PC-9 (cell line): Measurements from ENCODE around the gene MCEMP1. TPM values are rescaled to one million over a fixed set of nuclear protein-coding genes. Genes with fewer than 3 reads are reported as not detected.

Experiments used
- BruUV-seq: library from RNA; stranded (reverse); fragments of 400-500 nt; replicated peaks from 2 replicates; lab custom pipeline; 2021; lab: Mats Ljungman, UMichigan
- CTCF ChIA-PET: fragments of 300-600 bp; sonication (Branson Sonifier 250); formaldehyde crosslinking; loops from one replicate; lab custom pipeline; 2022; ENCODE audit warnings: antibody characterized with exemption; lab: Charles Lee
- POLR2A ChIA-PET: fragments of 300-600 bp; sonication (Branson Sonifier 250); formaldehyde crosslinking; loops from one replicate; lab custom pipeline; 2022; ENCODE audit warnings: antibody characterized with exemption; ENCODE audit not compliant: unreplicated experiment; lab: Charles Lee
- DNase-seq, 2 experiments: peaks; one replicate each; pipeline versions ENCODE4 v3.0.0 to v3.0.0-alpha.2; 2015 to 2022; ENCODE audit warnings: mixed read lengths in 1 of 2
- H2AFZ ChIP-seq: fragments of 200-600 bp; sonication (generic); 2 replicates; pipeline ENCODE4 v1.8.1; 2017; ENCODE audit warnings: antibody characterized with exemption
- H3F3A ChIP-seq: fragments of 200-600 bp; sonication (generic); 2 replicates; pipeline ENCODE4 v1.8.1; 2017; ENCODE audit warnings: antibody characterized with exemption, mild to moderate bottlenecking, low read depth; ENCODE audit not compliant: insufficient read depth
- H3K27ac ChIP-seq: fragments of 200-600 bp; sonication (generic); 2 replicates; pipeline ENCODE4 v1.6.1; 2016; ENCODE audit warnings: mixed run types
- H3K27me3 ChIP-seq: fragments of 200-600 bp; sonication (generic); 2 replicates; pipeline ENCODE4 v1.6.1; 2016; ENCODE audit warnings: low read depth, mixed run types; ENCODE audit not compliant: insufficient read depth
- H3K36me3 ChIP-seq: fragments of 200-600 bp; sonication (generic); 2 replicates; pipeline ENCODE4 v1.6.1; 2016; ENCODE audit warnings: low read depth, mixed run types
- H3K4me1 ChIP-seq: fragments of 200-600 bp; sonication (generic); replicated peaks from 2 replicates; pipeline ENCODE4 v1.6.1; 2016; ENCODE audit warnings: mixed run types; ENCODE audit not compliant: insufficient read depth
- H3K4me2 ChIP-seq: fragments of 200-600 bp; sonication (generic); 2 replicates; pipeline ENCODE4 v1.6.1; 2017; ENCODE audit warnings: mixed run types
- H3K4me3 ChIP-seq: fragments of 200-600 bp; sonication (generic); 2 replicates; pipeline ENCODE4 v1.6.1; 2016; ENCODE audit warnings: mixed run types
- H3K79me2 ChIP-seq: fragments of 200-600 bp; sonication (generic); 2 replicates; pipeline ENCODE4 v1.6.1; 2017; ENCODE audit warnings: low read depth, mixed run types
- H3K9me2 ChIP-seq: fragments of 200-600 bp; sonication (generic); 2 replicates; pipeline ENCODE4 v1.8.1; 2017; ENCODE audit warnings: mild to moderate bottlenecking; ENCODE audit not compliant: insufficient read depth
- H3K9me3 ChIP-seq: fragments of 200-600 bp; sonication (generic); 2 replicates; pipeline ENCODE4 v1.8.1; 2016; ENCODE audit warnings: low read depth; ENCODE audit not compliant: insufficient read depth
- H4K20me1 ChIP-seq: fragments of 200-600 bp; sonication (generic); 2 replicates; pipeline ENCODE4 v1.8.1; 2017; ENCODE audit not compliant: insufficient read depth
- EZH2 ChIP-seq: fragments of 200-600 bp; sonication (generic); IDR thresholded peaks from 2 replicates; pipeline ENCODE4 v1.8.0; 2017; ENCODE audit warnings: antibody characterized with exemption, low read depth
- intact Hi-C: fragments of 100-400 bp; cut with micrococcal nuclease; formaldehyde crosslinking; loops from one replicate; pipeline ENCODE4 v1.10.0; 2022; ENCODE audit not compliant: unreplicated experiment
- total RNA-seq: library from RNA; stranded (reverse); gene quantifications from 2 replicates; pipeline ENCODE4 v1.2.3, GENCODE V29; 2021
- TF ChIP-seq, protein P1 (sequence below): fragments of 200-600 bp; sonication (generic); conservative IDR thresholded peaks from 2 replicates; pipeline ENCODE4 v1.6.1; 2017; ENCODE audit warnings: mixed run types, antibody characterized with exemption, mild to moderate bottlenecking, moderate library complexity

Gene MCEMP1
- total RNA-seq, 1 experiment from 2014 or later: not detected

DNA sequence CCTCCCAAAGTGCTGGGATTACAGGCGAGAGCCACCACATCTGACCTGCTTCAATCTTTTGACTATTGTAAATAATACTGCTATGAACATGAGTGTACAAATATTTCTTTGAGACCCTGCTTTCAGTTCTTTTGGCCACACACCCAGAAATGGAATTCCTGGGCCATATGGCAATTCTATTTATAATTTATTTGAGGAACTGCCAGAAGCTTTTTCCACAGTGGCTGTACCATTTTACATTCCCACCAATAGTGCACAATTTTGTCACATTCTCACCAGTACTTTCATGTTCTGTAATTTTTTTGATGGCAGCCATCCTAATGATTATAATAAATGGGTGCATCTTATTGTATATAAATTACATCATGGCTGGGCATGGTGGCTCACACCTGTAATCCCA lies 38.8 kb downstream of the MCEMP1 start:
- POLR2A ChIA-PET: interaction anchor here (0.7 kb wide), 1 partner anchor 156 kb away, joined by 4 read pairs; no protein-coding TSS in a partner anchor
- intact Hi-C loops: no loop called here

DNA sequence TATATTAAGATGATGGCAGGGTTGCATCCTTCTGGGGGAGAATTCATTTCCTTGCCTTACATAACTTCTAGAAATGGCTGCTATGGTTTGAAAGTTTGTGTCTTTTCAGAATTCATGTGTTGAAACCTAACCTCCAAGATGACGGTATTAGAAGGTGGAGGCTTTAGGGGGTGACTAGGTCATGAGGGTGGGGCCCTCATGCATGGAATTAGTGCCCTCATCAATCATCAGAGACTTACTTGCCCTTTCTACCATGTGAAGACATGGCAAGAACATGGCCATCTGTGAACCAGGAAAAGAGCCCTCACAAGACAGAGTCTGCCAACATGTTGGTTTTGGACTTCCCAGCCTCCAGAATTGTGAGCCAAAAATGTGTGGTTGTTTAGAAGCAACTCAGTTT lies 39.9 kb downstream of the MCEMP1 start:
- Histone ChIP-seq H3K27ac (no peak overlapping the region), H3K9me3 (0 out of 2 replicates have a peak, but pooled peaks cover 3% of the 10 kb centered on the region), H3K4me1 (no peaks in the 10 kb centered on the region), H3K36me3 (no peaks in the 10 kb centered on the region), H3F3A (no peaks in the 10 kb centered on the region), H3K27me3 (peaks cover 5% of the 10 kb centered on the region; the same call in 1 of the 2 replicates), H3K9me2 (no peaks in the 10 kb centered on the region), H3K79me2 (no peaks in the 10 kb centered on the region), H3K4me3 (no peak overlapping the region), H2AFZ (no peak overlapping the region), H4K20me1 (no peaks in the 10 kb centered on the region), H3K4me2 (no peak overlapping the region)
- CTCF ChIA-PET: no interaction called here
- POLR2A ChIA-PET: no interaction called here
- no peak for TF ChIP-seq EZH2
- TF ChIP-seq, protein P1, sequence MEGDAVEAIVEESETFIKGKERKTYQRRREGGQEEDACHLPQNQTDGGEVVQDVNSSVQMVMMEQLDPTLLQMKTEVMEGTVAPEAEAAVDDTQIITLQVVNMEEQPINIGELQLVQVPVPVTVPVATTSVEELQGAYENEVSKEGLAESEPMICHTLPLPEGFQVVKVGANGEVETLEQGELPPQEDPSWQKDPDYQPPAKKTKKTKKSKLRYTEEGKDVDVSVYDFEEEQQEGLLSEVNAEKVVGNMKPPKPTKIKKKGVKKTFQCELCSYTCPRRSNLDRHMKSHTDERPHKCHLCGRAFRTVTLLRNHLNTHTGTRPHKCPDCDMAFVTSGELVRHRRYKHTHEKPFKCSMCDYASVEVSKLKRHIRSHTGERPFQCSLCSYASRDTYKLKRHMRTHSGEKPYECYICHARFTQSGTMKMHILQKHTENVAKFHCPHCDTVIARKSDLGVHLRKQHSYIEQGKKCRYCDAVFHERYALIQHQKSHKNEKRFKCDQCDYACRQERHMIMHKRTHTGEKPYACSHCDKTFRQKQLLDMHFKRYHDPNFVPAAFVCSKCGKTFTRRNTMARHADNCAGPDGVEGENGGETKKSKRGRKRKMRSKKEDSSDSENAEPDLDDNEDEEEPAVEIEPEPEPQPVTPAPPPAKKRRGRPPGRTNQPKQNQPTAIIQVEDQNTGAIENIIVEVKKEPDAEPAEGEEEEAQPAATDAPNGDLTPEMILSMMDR: no peak
- DNase-seq: no peak
- BruUV-seq: no TSS peak
- intact Hi-C loops: no loop called here

More for the DNA sequence above, 38.8 kb downstream of the MCEMP1 start:
- Histone ChIP-seq H3K9me2 (no peaks in the 10 kb centered on the region), H3K4me1 (no peaks in the 10 kb centered on the region), H3K27me3 (peaks cover 5% of the 10 kb centered on the region; the same call in 1 of the 2 replicates), H3K79me2 (no peaks in the 10 kb centered on the region), H3K36me3 (no peaks in the 10 kb centered on the region), H3K9me3 (0 out of 2 replicates have a peak, but pooled peaks cover 3% of the 10 kb centered on the region), H3K4me2 (no peak overlapping the region), H3K4me3 (no peak overlapping the region), H3K27ac (no peak overlapping the region), H4K20me1 (no peaks in the 10 kb centered on the region), H2AFZ (no peak overlapping the region), H3F3A (no peaks in the 10 kb centered on the region)
- no peak for TF ChIP-seq EZH2
- TF ChIP-seq, protein P1: no peak
- no TSS peak for BruUV-seq
- CTCF ChIA-PET: no interaction called here
- no peak for DNase-seq

DNA sequence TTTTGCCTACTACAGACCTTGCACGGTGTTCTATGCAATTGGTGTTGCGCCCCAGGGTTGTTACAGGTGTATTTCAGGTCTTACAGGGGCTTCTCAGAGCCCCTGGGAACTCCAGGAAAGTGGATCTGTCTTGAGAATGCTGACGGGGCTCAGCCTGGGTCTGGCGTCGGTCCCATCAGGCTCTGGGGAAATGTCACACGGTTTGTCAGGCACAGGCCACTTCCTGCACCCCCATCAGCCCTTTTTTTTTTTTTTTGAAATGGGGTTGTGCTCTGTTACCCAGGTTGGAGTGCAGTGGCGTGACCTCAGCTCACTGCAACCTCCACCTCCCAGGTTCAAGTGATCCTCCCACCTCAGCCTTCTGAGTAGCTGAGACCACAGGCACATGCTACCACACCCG lies 41.8 kb downstream of the MCEMP1 start:
- Histone ChIP-seq H3K9me3 (0 out of 2 replicates have a peak, but pooled peaks cover 3% of the 10 kb centered on the region), H4K20me1 (no peaks in the 10 kb centered on the region), H3K27me3 (peaks cover 11% of the 10 kb centered on the region; the same call in 1 of the 2 replicates), H3K9me2 (no peaks in the 10 kb centered on the region), H3K4me2 (no peak overlapping the region), H3K4me1 (no peaks in the 10 kb centered on the region), H3K4me3 (no peak overlapping the region), H3K36me3 (no peaks in the 10 kb centered on the region), H3F3A (no peaks in the 10 kb centered on the region), H3K79me2 (no peaks in the 10 kb centered on the region), H2AFZ (no peak overlapping the region), H3K27ac (no peak overlapping the region)
- no TSS peak for BruUV-seq
- DNase-seq: no peak
- intact Hi-C loops: no loop called here
- TF ChIP-seq EZH2: no peak
- TF ChIP-seq, protein P1: no peak
- POLR2A ChIA-PET: no interaction called here
- CTCF ChIA-PET: no interaction called here
